H9 (cell line): Measurements from ENCODE around the gene SORCS2. TPM values are rescaled to one million over a fixed set of nuclear protein-coding genes. Genes with fewer than 3 reads are reported as not detected.

ENCODE experiments used
- DNase-seq: peaks from one replicate; pipeline ENCODE4 v3.0.0-alpha.2; 2017
- H2AFZ ChIP-seq: one replicate; pipeline ENCODE4 v1.6.1; 2013; ENCODE audit warnings: mild to moderate bottlenecking, low read length, control low read depth, moderate library complexity
- H2AK5ac ChIP-seq: 2 replicates; pipeline ENCODE4 v1.6.1; 2013; ENCODE audit warnings: low read length, control low read depth, mixed read lengths; ENCODE audit not compliant: insufficient read length
- H2BK120ac ChIP-seq: one replicate; pipeline ENCODE4 v1.6.1; 2013; ENCODE audit warnings: low read depth, mild to moderate bottlenecking, low read length, control low read depth, inconsistent platforms; ENCODE audit not compliant: poor library complexity, severe bottlenecking
- H2BK12ac ChIP-seq: 2 replicates; pipeline ENCODE4 v1.6.1; 2013; ENCODE audit warnings: low read length, control low read depth, mixed read lengths, low read depth; ENCODE audit not compliant: insufficient read length
- H2BK15ac ChIP-seq: 2 replicates; pipeline ENCODE4 v1.6.1; 2013; ENCODE audit warnings: low read depth, low read length, control low read depth
- H2BK20ac ChIP-seq: one replicate; pipeline ENCODE4 v1.6.1; 2013; ENCODE audit warnings: low read depth, mild to moderate bottlenecking, low read length, control low read depth, inconsistent platforms; ENCODE audit not compliant: poor library complexity, severe bottlenecking
- H2BK5ac ChIP-seq: 2 replicates; pipeline ENCODE4 v1.6.1; 2013; ENCODE audit warnings: low read length, control low read depth, mixed read lengths; ENCODE audit not compliant: insufficient read length
- H3K14ac ChIP-seq: 2 replicates; pipeline ENCODE4 v1.6.1; 2013; ENCODE audit warnings: low read length, control low read depth; ENCODE audit not compliant: insufficient read depth
- H3K18ac ChIP-seq: 2 replicates; pipeline ENCODE4 v1.6.1; 2013; ENCODE audit warnings: low read depth, mild to moderate bottlenecking, mixed read lengths, low read length, control low read depth; ENCODE audit not compliant: insufficient read length
- H3K23ac ChIP-seq: 2 replicates; pipeline ENCODE4 v1.6.1; 2013; ENCODE audit warnings: low read length, control low read depth, mixed read lengths, low read depth; ENCODE audit not compliant: insufficient read length
- H3K23me2 ChIP-seq: 2 replicates; pipeline ENCODE4 v1.6.1; 2013; ENCODE audit warnings: low read depth, mild to moderate bottlenecking, mixed read lengths, low read length, control low read depth; ENCODE audit not compliant: insufficient read length, poor library complexity, severe bottlenecking
- H3K27ac ChIP-seq: 2 replicates; pipeline ENCODE4 v1.5.1; 2013; ENCODE audit warnings: low read length, control low read depth, mixed read lengths, low read depth; ENCODE audit not compliant: insufficient read length
- H3K27me3 ChIP-seq: 2 replicates; pipeline ENCODE4 v1.6.1; 2013; ENCODE audit warnings: low read length, control low read depth, inconsistent platforms; ENCODE audit not compliant: insufficient read depth
- H3K4ac ChIP-seq: 2 replicates; pipeline ENCODE4 v1.6.1; 2013; ENCODE audit warnings: low read depth, mild to moderate bottlenecking, control low read depth, inconsistent platforms, low read length, moderate library complexity
- H3K4me1 ChIP-seq: 2 replicates; pipeline ENCODE4 v1.6.1; 2013; ENCODE audit warnings: low read length, control low read depth, inconsistent platforms; ENCODE audit not compliant: insufficient read depth
- H3K4me2 ChIP-seq: 2 replicates; pipeline ENCODE4 v1.6.1; 2013; ENCODE audit warnings: low read length, control low read depth, mixed read lengths; ENCODE audit not compliant: insufficient read length, insufficient read depth
- H3K56ac ChIP-seq: 2 replicates; pipeline ENCODE4 v1.6.1; 2013; ENCODE audit warnings: low read depth, mild to moderate bottlenecking, mixed read lengths, low read length, control low read depth; ENCODE audit not compliant: insufficient read length
- H3K79me1 ChIP-seq: 2 replicates; pipeline ENCODE4 v1.6.1; 2013; ENCODE audit warnings: low read depth, mild to moderate bottlenecking, moderate library complexity, low read length, control low read depth, inconsistent platforms; ENCODE audit not compliant: insufficient read depth, poor library complexity, severe bottlenecking
- H3K79me2 ChIP-seq: 2 replicates; pipeline ENCODE4 v1.6.1; 2013; ENCODE audit warnings: low read length, control low read depth, inconsistent platforms; ENCODE audit not compliant: insufficient read depth
- H3K9ac ChIP-seq: 2 replicates; pipeline ENCODE4 v1.6.1; 2013; ENCODE audit warnings: low read length, control low read depth, mixed read lengths; ENCODE audit not compliant: insufficient read length; ENCODE audit errors: extremely low read depth
- H3K9me3 ChIP-seq: one replicate; pipeline ENCODE4 v1.6.1; 2013; ENCODE audit warnings: low read depth, low read length, inconsistent platforms; ENCODE audit not compliant: control insufficient read depth
- H3T11ph ChIP-seq: one replicate; pipeline ENCODE4 v1.6.1; 2013; ENCODE audit warnings: mild to moderate bottlenecking, low read length, control low read depth, inconsistent platforms
- H4K20me1 ChIP-seq: one replicate; pipeline ENCODE4 v1.6.1; 2013; ENCODE audit not compliant: control insufficient read depth, insufficient read length, insufficient read depth
- H4K5ac ChIP-seq: 2 replicates; pipeline ENCODE4 v1.6.1; 2013; ENCODE audit warnings: low read depth, mild to moderate bottlenecking, mixed read lengths, low read length, control low read depth; ENCODE audit not compliant: insufficient read length
- H4K8ac ChIP-seq: replicated peaks from 2 replicates; pipeline ENCODE4 v1.6.1; 2013; ENCODE audit warnings: low read length, control low read depth, mixed read lengths, low read depth; ENCODE audit not compliant: insufficient read length
- H4K91ac ChIP-seq: 2 replicates; pipeline ENCODE4 v1.6.1; 2013; ENCODE audit warnings: low read depth, mild to moderate bottlenecking, moderate library complexity, mixed read lengths, low read length, control low read depth; ENCODE audit not compliant: insufficient read length
- H3K27ac Mint-ChIP-seq, 3 experiments: 2 replicates in 2 of 3; 3 replicates in 1 of 3; pipeline ENCODE4 v1.8.0; 2020 to 2021; ENCODE audit warnings: mixed read lengths in 3 of 3, mild to moderate bottlenecking in 1 of 3, moderate library complexity in 1 of 3
- H3K27me3 Mint-ChIP-seq: 2 replicates; pipeline ENCODE4 v1.8.0; 2021; ENCODE audit warnings: low read depth, mild to moderate bottlenecking, moderate library complexity, mixed read lengths
- H3K36me3 Mint-ChIP-seq, 3 experiments: 2 replicates in 2 of 3; 3 replicates in 1 of 3; pipeline ENCODE4 v1.8.0; 2020 to 2021; ENCODE audit warnings: low read depth in 3 of 3, mixed read lengths in 3 of 3; ENCODE audit not compliant: insufficient read depth in 1 of 3
- H3K4me1 Mint-ChIP-seq, 2 experiments: 2 replicates each; pipeline ENCODE4 v1.8.0; 2020; ENCODE audit warnings: mixed read lengths in 2 of 2
- H3K4me3 Mint-ChIP-seq, 2 experiments: 2 replicates in 1 of 2; 3 replicates in 1 of 2; pipeline ENCODE4 v1.8.0; 2020 to 2021; ENCODE audit warnings: mild to moderate bottlenecking in 2 of 2, mixed read lengths in 2 of 2, moderate library complexity in 1 of 2
- H3K9me3 Mint-ChIP-seq, 2 experiments: 2 replicates in 1 of 2; 3 replicates in 1 of 2; pipeline ENCODE4 v1.8.0; 2020; ENCODE audit warnings: mild to moderate bottlenecking in 2 of 2, mixed read lengths in 2 of 2, moderate library complexity in 1 of 2
- WGBS: extraction: QIAGEN DNeasy Blood & Tissue Kit; methylation state at CpG from one replicate; pipeline ENCODE4 v1.1.7; 2013; ENCODE audit warnings: missing lambda C conversion rate, low lambda C conversion rate, mixed read lengths; ENCODE audit not compliant: insufficient read length; ENCODE audit errors: extremely low coverage; 5-methylcytosine and 5-hydroxymethylcytosine counted together
- total RNA-seq: library from RNA; stranded (reverse); gene quantifications from 2 replicates; pipeline ENCODE4 v1.2.1, GENCODE V29; 2021
- TF ChIP-seq, protein P1 (sequence below): fragments of 200-600 bp; sonication (generic); conservative IDR thresholded peaks from 3 replicates; pipeline ENCODE4 v1.8.0; 2021; ENCODE audit warnings: antibody characterized with exemption, mild to moderate bottlenecking

SORCS2 gene
- total RNA-seq, 1 experiment from 2014 or later, result 0.57 TPM

DNA sequence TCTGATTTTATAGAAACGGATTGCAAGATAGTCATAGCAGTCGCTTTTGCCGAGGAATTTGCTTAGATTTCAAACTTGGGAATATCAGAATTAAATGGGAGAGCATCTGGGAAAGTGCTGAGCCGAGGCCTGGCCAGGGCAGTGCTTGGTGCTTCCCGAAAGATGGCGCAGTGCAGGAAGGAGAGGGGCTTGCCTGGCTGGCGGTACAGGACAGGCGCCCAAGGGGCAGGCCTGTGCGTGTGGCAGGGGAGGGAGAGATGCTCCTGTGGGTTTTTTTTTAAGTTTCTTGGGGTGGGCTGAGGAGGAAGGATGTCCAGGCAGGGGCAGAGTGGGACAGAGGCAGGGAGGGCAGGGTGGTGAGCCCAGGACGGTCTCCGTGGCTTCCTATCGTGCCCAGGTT, 506.2 kb downstream of the SORCS2 start:
- Histone ChIP-seq H2BK20ac (no peak overlapping the region), H2BK15ac (no peak overlapping the region), H4K5ac (no peak overlapping the region), H3K56ac (no peak overlapping the region), H2AK5ac (no peak overlapping the region), H2BK5ac (no peak overlapping the region), H4K20me1 (no peaks in the 10 kb centered on the region), H3K9ac (no peak overlapping the region), H3K4me1 (no peaks in the 10 kb centered on the region), H3T11ph (no peak overlapping the region), H3K79me2 (no peaks in the 10 kb centered on the region), H3K79me1 (no peaks in the 10 kb centered on the region), H2AFZ (no peak overlapping the region), H3K23ac (no peak overlapping the region), H3K23me2 (no peaks in the 10 kb centered on the region), H2BK12ac (no peak overlapping the region), H3K14ac (no peak overlapping the region), H3K4ac (no peak overlapping the region), H3K4me2 (no peak overlapping the region), H3K27ac (no peak overlapping the region), H3K27me3 (no peaks in the 10 kb centered on the region), H4K91ac (no peak overlapping the region), H3K9me3 (no peaks in the 10 kb centered on the region), H4K8ac (no peak overlapping the region), H3K18ac (no peak overlapping the region), H2BK120ac (no peak overlapping the region)
- no peak overlapping the region; a peak in 1 of 5 replicates for H3K4me3 Mint-ChIP-seq
- no peaks in the 10 kb centered on the region for H3K36me3 Mint-ChIP-seq
- H3K27me3 Mint-ChIP-seq, result peaks cover 2% of the 10 kb centered on the region
- DNase-seq, result peak; percentile 44
- TF ChIP-seq, protein P1, sequence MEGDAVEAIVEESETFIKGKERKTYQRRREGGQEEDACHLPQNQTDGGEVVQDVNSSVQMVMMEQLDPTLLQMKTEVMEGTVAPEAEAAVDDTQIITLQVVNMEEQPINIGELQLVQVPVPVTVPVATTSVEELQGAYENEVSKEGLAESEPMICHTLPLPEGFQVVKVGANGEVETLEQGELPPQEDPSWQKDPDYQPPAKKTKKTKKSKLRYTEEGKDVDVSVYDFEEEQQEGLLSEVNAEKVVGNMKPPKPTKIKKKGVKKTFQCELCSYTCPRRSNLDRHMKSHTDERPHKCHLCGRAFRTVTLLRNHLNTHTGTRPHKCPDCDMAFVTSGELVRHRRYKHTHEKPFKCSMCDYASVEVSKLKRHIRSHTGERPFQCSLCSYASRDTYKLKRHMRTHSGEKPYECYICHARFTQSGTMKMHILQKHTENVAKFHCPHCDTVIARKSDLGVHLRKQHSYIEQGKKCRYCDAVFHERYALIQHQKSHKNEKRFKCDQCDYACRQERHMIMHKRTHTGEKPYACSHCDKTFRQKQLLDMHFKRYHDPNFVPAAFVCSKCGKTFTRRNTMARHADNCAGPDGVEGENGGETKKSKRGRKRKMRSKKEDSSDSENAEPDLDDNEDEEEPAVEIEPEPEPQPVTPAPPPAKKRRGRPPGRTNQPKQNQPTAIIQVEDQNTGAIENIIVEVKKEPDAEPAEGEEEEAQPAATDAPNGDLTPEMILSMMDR, result peak; percentile 34; the same call in 2 of the 3 replicates
- H3K27ac Mint-ChIP-seq, result peak overlapping the region in 1 of 3 experiments; percentile 9; a peak in 3 of 7 replicates
- no CpG with 5 or more reads among the region's 12 CpGs for WGBS
- peaks cover 12 to 31% of the 10 kb centered on the region in 2 experiments for H3K4me1 Mint-ChIP-seq
- peaks cover 0 to 5% of the 10 kb centered on the region in 2 experiments; a peak in 1 of 5 replicates for H3K9me3 Mint-ChIP-seq
